ENCODE results near the gene TUBA4B.
A peak's percentile ranks its signal among the peaks of the same experiment; 100 is the strongest.

Gene TUBA4B

DNA sequence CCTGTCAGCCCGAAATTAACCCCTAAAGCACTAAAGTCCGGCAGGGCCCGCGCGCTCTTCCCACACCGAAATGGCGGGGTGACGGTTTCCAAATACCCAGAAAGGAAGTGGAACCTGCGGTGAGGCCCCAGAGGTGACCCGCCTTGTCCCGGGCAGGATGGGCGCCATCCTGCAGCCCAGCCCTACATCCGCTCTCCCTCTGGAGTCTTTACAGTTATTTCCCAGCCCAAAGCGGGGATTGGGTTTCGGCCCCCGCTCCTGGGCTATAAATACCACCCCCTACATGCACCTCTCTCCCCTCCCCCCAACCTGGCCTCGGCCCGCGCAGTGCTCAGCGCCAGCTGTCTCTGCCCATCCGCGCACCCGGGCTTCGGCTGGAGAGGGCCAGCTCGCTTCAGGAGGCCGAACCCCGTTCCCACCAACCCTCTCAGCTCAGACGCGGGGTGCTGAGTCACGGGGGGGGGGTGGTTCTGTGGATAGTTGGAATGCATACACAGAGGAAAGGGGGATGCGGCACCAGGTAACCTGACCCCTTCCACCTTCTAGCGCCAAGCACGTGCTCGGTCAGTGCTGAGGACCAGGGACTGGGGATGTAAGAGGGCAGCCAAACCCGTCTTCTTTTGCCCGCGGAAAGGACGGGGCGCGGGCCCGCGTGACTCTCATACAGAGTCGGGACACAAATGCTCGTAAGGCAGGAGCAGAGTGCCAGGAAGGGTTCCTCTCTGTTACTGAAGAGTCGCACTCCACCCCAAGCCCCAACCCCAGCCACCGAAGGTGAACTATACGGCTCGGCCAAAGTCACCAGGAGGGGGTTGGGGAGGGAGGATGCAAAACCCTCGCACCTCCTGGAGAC, at the start of gene TUBA4B:
Gene TUBA4B, plus strand, starts transcription at position 344 of the 853 bp plus-strand sequence. Its CDS starts 165 bp downstream, at position 509.
- DNase-seq: no peak

DNA sequence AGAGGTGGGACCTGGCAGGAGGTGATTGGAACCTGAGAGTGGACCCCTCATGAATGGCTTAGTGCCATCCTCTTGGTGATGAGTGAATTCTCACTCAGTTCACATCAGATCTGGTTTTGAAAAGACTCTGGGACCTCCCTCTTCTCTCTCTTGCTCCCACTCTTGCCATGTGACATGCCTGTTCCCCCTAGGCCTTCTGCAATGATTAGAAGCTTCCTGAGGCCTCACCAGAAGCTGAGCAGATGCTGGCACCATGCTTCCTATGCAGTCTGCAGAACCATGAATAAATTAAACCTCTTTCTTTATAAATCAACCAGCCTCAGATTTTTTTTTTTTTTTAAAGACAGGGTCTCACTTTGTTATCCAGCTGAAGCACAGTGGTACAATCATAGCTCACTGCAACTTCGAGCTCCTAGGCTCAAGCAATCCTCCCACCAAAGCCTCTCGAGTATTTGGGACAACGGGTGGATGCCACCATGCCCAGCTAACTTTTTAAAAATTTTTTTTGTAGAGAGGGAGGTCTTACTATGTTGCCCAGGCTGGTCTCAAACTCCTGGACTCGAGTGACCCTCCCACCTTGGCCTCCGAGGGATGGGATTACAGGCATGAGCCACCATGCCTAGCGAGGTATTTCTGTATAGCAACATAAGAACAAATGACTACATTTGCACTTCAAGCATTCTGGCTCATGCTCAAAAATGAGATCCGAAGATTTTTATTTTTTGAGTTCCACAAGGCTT, 48.4 kb upstream of the TUBA4B start:
- DNase-seq: no peak

- DNase-seq: no peak
These were observed 47.9 kb upstream of the TUBA4B start for GRCh38 chr2:219205165-219205538.

- DNase-seq: no peak
These were observed 47.1 kb upstream of the TUBA4B start for GRCh38 chr2:219205981-219206327.

- peak; percentile 71 for DNase-seq
These were observed 46.5 kb upstream of the TUBA4B start, which contains the start of gene ZFAND2B for GRCh38 chr2:219206328-219207133. Gene ZFAND2B, plus strand, starts transcription at chr2:219206782. Its CDS starts 206 bp downstream, at chr2:219206988.

DNA sequence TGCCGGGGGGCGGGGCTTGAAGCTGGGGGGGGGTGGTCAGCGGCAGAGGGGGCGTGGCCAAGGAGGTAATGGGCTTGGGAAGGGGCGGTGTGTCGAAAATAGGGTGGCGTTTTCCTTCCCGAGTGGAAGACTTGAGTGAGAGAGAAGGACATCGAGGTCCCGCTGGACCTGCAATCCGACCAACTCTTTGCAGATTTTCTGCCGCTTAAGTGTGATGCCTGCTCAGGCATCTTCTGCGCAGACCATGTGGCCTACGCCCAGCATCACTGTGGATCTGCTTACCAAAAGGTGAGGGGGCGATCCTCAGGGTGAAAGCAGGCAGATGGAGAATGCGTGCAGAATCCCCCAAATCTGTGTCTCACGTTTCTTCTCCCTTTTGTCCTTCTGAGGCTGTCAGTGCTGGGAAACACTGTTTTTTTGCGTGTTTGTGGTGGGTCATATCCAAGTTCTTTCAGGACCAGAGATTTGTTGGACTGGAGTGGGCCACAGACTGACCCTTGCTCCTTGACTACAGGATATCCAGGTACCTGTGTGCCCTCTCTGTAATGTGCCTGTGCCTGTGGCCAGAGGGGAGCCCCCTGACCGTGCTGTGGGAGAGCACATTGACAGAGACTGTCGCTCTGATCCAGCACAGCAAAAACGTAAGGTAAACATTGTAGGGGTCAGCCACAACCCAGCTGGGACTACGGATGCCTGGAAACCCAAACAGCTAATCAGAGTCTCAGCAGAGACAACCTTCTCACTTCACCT, 45.7 kb upstream of the TUBA4B start:
- DNase-seq: no peak

DNA sequence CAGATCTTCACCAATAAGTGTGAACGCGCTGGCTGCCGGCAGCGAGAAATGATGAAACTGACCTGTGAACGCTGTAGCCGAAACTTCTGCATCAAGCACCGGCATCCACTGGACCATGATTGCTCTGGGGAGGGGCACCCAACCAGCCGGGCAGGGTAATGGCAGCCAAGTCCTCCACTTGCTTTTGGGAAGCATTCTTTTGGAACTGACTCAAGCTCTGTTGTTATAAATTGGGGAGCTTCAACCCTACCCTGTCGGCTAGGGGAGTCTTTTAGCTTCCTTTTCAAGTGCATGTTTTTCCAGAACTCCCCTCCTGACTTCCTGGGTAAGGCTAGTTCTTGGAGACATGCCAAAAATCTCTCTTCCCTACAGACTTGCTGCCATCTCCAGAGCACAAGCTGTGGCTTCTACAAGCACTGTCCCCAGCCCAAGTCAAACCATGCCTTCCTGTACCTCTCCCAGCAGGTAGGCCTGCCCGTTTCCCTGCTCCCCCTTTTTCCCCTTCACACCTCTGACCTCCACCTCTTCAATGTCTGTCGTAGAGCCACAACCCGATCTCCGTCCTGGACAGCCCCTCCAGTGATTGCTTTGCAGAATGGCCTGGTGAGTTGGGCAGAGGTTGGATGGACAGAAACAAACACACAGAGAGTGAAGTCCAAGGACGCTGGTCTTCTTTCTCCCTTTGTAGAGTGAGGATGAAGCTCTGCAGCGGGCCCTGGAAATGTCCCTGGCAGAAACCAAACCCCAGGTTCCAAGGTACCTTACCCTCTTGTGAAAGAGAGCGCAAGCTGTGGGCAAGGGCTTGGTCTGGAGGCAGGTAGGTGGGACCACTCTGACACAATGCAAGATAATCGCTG, 44.9 kb upstream of the TUBA4B start:
- no peak for DNase-seq

DNA sequence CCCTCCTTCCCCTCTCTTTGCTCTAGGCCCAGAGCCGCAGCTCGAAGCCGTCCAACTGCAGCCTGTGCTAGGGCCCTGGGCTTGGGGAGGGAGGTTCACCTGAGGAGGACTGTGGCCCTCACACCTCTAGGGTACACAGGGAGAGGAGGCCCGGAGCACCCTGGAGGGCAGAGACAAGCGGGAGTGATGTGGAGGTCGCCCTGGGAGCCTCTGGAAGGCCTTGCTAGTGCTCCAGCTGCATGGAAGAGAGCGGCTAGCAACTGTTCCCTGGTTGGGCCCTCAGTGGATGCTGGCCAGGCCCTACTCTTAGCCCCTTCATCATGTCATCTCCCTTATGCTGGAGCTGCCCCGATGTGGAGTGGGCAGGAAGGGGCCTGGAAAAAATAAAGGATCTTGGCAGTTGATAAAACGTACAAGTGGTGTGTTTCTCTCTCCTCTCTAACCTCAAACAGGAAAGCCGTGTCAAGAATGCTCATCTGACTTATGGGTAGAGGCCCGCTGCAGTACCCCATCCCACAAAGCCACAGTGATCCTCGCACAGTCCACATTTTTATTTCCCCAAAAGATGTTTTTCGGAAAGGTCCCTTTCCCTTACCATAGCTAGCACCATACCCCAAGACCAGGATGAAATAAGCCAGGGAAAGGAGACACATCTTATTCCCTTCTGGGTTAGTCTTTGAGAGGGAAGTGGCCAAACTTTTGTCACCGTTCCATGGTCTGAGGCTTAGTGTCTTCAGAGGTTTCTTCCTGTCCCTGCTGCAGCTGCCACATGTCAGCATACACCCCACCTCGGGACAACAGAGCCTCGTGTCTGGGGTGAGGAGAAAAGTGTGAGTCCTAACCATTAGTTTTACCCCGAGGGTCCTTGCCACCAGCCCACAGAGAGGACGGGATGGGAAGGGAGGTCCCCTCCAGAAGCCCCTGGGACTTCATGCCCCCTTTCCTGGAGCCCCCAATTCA, 43.5 kb upstream of the TUBA4B start:
- no peak for DNase-seq

GRCh38 chr2:219210196-219210885, 42.7 kb upstream of the TUBA4B start:
- DNase-seq: no peak

GRCh38 chr2:219210886-219211362, 42.1 kb upstream of the TUBA4B start:
- DNase-seq: no peak

GRCh38 chr2:219213026-219213415, 40.0 kb upstream of the TUBA4B start:
- DNase-seq: no peak

GRCh38 chr2:219213486-219214071, 39.5 kb upstream of the TUBA4B start:
- no peak for DNase-seq

DNA sequence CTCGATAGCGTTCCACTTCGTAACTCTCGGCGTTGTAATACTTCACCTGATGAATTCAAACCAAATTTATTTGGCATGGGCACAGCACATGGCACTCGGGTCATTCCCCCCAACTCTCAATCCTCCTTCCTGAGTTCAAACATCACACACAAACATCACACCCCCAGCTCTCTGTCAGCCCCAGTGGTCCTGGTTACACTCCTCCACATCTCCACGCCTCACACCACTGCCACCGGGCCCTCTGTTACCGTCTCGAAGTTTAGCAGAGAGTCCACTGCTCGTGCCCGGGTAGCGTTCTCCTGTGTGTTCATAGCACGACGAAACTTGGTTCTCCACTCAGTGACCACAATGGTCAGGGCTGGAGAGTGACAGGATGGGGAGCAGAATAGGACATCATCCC, 38.9 kb upstream of the TUBA4B start:
- no peak for DNase-seq

GRCh38 chr2:219214786-219215185, 38.3 kb upstream of the TUBA4B start:
- DNase-seq: no peak

GRCh38 chr2:219215871-219216534, 37.0 kb upstream of the TUBA4B start:
- no peak for DNase-seq

DNA sequence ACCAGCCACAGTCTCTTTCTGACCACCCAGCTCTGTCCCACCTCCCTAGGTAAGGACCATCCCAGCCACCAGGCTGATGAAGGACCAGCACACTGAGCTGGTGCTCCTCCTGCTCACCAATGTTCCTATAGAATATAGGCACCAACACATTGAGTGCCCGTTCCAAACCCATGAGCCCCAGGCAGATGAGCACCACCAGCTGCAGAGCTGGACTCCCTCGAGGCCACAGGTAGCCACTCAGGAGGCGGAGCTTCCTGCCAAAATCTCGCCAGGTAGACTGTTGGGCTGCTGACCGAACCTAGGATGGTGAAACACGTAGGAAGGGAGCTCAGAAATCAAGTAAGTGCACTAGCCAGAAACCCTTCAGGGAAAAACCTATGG, 36.5 kb upstream of the TUBA4B start:
- no peak for DNase-seq

DNA sequence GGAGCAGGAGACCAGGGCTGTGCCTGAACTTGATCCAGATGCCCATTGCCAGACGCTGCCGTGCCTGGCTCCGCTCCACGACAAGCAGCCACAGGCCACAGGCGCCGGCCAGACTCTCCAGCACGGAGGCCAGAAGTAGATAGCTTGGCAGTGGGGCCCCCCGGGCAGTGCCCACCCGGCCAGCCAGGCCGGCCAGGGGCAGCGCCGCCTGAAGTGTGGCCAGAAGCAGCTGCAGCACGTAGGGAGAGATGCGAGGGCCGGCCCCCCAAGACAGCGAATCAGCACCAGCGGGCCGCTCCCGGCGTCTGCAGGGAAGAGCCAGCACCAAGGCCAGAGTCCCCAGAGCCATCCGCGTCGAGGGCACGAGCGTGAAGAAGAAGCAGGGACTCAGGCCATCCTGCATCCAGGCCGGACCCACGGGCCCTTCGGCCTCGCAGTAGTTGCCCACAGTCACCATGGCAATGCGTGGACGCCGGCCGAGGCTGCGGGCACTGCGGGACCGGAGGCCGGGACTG, 34.8 kb upstream of the TUBA4B start:
- no peak for DNase-seq

Data from NCI-H2107 (cell line).